Caki2 (cell line): ENCODE results near the gene TRIM71. TPM values are rescaled to one million over a fixed set of nuclear protein-coding genes. Genes with fewer than 3 reads are reported as not detected.
A peak's percentile ranks its signal among the peaks of the same experiment; 100 is the strongest.
"Not testable (repeated sequence)": the region's sequence is repeated elsewhere in the genome, so short reads cannot be mapped to it uniquely, and the experiment has no call there.

Source experiments
- DNase-seq: peaks from one replicate; pipeline ENCODE4 v3.0.0-alpha.2; 2015; ENCODE audit warnings: low read depth
- in situ Hi-C: cut with HindIII; loops from 2 replicates; pipeline ENCODE4 v1.10.0; 2016; ENCODE audit warnings: low sequenced_read_pairs, low pct_unique_long_range_greater_than_20kb, mixed read lengths
- total RNA-seq: library from RNA; depleted of rRNA; stranded (reverse); fragments of >200 nt; shearing (Covaris generic); gene quantifications from 2 replicates; pipeline ENCODE4 v1.2.3, GENCODE V29; 2014; ENCODE audit warnings: low replicate concordance; rRNA removed

TRIM71 gene
- not detected in 2 replicates for total RNA-seq

DNA sequence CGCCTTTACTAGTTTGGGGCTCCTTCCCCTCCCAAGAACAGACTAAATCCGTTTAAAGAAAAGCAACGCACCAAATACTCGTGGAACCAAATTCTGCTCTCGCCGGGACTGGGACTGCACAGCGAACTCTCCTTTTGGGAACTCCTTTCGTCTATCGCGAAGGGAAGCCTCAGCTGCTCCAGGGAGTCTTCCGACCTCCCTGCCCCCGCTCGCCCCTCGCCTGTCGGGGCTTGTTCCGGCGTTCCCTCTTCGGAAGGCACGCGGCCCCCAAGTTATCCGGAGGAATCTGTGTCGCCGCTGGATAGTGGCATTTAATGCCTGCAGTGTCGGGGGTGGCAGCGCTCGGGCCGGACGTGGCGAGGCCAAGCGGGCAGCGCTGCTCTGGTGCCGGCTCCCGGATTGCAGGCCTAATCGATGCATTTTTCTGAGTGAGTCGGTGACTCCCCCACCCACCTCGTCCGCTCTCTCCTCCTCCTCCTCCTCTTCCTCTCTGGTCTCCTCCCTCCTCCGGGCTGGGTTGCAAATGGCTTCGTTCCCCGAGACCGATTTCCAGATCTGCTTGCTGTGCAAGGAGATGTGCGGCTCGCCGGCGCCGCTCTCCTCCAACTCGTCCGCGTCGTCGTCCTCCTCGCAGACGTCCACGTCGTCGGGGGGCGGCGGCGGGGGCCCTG, at the start of gene TRIM71:
Gene TRIM71, plus strand, starts transcription at position 440 of the 671 bp plus-strand sequence. Its CDS starts 84 bp downstream, at position 524.
- DNase-seq = no peak
- in situ Hi-C loops = no loop called here

DNA sequence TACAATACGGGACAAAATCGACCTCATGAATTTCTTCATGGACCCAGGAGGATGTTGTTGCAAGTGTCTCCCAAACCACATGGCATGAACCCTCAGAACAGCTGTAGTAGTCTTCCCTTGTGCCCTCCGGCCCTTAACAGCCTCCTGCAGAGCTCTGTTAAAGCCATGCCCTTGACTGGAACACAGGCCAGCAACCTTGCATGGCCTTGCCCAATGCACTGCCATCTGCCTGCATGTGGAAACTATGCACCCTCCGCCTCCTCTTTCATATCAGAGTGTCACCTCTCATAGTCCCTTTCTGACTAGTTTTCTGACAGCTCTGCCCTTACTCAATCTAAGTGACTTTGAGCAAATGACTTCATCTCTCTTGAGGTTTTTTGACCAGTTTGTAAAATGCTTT, 39.4 kb upstream of the TRIM71 start:
- in situ Hi-C loops = no loop called here
- no peak for DNase-seq

GRCh38 chr3:32780071-32780734, 37.6 kb upstream of the TRIM71 start:
- in situ Hi-C loops = no loop called here
- DNase-seq = no peak

DNA sequence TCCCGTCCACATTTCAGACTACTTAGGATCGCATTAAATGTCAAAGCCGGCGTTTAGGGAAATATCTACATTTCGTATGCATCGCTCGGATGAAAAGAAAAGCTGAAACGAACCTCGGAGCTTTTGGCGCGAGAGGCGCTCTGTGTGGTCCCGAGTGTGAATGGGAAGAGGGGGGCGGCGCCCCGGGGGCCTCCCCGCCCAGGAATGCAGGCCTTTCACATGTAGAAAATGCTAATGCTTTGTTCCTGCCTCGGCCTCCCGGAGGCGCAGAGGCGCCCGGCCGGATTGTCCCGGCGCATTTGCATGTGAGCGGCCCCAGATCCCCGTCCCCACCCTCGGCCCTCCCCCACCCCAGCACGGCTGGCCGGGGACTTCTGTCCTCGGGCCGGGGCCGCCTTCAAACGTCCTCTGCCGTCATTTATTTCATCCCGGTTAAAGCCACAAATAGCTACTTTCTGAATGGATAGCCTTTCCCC, 37.0 kb upstream of the TRIM71 start:
- peak; percentile 1 for DNase-seq
- in situ Hi-C loops = no loop called here

- DNase-seq = peak; percentile 68
- in situ Hi-C loops = no loop called here
These were observed 36.4 kb upstream of the TRIM71 start for GRCh38 chr3:32781211-32781968.

GRCh38 chr3:32781969-32782270, 35.9 kb upstream of the TRIM71 start:
- in situ Hi-C loops, DNase-seq: not testable (repeated sequence)

DNA sequence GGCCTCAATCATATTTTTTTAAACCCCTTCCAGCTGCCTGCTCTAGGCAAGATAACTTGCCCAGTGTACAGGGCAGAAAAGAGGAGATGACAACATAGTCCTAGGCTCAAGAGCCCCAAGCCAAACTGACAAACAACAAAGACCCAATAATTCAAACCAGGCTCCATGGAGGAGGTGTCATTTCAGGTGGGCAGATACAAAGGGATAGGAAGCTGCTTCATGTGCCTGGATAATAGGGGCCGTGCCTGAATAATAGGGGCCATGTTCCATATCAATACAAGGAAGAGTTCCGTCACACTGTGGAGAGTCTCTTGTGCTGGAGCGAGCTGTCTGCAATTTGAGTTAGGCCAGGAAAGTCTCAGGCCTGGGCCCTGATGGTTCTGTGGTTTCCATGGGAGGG, 35.4 kb upstream of the TRIM71 start:
- in situ Hi-C loops = no loop called here
- DNase-seq = no peak

DNA sequence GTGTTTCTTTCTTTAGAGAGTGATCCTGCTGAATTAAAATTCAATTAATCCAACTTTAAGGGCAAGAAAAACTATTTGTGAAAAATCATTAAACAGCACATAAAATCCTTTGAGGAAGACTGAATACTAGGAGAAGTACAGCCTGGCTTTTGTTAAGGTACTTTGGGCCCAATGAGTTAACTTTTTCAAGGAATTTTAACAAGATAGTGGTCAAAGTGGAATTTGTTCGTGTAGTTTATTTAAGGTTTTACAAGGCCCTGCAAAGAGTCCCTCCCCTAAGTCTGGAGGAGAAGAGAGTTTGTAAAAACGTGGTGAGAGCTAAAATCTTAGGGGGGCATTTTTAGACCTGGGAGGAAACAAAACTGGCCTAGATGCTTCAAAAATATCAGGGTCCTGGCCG, 26.0 kb upstream of the TRIM71 start:
- no peak for DNase-seq

GRCh38 chr3:32794487-32795308, 23.1 kb upstream of the TRIM71 start:
- DNase-seq = no peak
- in situ Hi-C loops = no loop called here

More for the DNA sequence above, 26.0 kb upstream of the TRIM71 start:
- in situ Hi-C loops = no loop called here

DNA sequence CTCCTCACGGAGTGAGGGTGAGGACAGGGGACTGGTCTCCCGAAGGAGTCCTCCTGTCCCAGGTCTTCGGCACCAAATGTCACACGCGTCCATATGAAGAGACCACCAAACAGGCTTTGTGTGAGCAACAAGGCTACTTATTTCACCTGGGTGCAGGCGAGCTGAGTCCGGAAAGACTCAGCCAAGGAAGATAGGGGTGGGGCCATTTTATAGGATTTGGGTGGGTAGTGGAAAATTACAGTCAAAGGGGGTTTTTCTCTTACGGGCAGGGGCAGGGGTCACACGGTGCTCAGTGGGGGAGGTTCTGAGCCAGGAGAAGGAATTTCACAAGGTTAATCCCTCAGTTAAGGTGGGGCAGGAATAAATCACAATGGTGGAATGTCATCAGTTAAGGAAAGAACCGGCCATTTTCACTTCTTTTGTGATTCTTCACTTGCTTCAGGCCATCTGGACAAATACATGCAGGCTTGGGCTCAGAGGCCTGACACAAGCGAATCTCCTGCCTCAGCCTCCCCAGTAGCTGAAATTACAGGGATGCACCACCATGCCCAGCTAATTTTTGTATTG, 21.3 kb upstream of the TRIM71 start:
- in situ Hi-C loops, DNase-seq: not testable (repeated sequence)

GRCh38 chr3:32797776-32798175, 20.0 kb upstream of the TRIM71 start:
- DNase-seq = no peak
- in situ Hi-C loops = no loop called here

DNA sequence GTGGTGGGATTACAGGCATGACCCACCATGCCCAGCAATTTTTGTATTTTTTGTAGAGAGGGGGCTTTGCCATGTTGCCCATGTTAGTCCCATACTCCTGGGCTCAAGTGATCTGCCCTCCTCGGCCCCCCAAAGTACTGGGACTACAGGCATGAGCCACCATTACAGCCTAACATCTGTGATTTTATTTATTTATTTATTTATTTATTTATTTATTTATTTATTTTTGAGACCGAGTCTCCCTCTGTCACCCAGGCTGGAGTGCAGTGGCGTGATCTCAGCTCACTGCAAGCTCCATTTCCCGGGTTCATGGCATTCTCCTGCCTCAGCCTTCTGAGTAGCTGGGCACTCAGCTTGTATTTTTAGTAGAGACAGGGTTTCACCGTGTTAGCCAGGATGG, 16.4 kb upstream of the TRIM71 start:
- in situ Hi-C loops, DNase-seq: not testable (repeated sequence)

DNA sequence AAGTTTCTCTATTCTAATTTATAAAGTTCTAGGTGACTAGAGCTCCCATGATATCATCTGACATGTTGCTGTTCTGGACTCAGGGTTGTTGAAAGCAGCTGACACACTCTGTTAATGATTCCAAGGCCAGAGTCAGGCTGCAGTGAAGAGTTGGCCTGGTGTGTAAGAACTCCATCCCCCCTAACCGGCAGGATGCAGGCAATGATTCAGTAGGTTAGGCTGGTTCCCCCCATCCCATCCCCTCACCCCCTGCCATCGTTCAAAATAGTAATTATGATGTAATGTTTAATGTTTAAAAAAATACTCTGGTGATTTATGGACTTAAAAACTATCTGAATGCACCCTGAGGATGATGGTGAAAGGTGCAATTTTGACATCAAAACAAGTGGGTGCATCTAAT, 4.6 kb upstream of the TRIM71 start:
- peak; percentile 55 for DNase-seq
- in situ Hi-C loops = no loop called here

GRCh38 chr3:32814361-32814760, 3.4 kb upstream of the TRIM71 start:
- in situ Hi-C loops = no loop called here

DNA sequence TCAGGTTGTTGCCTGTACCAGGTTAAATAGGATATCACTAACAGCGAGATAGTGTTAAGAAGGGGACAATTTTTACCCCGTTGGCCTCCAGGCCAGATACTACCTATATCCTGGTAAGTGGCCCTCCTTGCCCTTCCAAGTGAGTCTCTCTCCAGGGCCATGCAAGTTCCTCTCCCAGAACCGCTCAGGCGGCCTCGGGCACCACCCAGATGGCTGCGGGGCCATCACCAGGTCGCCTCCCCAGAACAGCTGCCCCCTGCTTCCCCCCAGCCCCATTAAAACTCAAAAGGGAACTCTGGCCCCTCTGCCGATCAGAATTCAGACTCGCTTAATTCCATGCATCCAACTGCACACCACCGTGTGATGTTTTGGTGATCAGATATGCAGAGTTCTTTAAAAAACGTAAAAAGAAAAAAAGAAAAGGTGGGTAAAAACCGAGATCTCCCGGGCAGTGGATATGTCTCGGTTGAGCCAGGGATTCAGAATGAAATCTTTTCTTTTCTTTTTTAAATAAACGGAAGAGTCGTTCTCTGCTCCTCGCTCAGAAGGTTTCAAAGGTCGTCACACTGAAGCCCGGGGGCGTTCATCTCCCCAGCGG, 1.9 kb upstream of the TRIM71 start:
- DNase-seq = no peak
- in situ Hi-C loops = no loop called here

More at GRCh38 chr3:32814361-32814760, 3.4 kb upstream of the TRIM71 start:
- no peak for DNase-seq

- no peak for DNase-seq
- in situ Hi-C loops = no loop called here
These were observed 1.1 kb upstream of the TRIM71 start for GRCh38 chr3:32816439-32817256.

GRCh38 chr3:32817257-32817557, 590 bp upstream of the TRIM71 start:
- no peak for DNase-seq
- in situ Hi-C loops = no loop called here
